SK-N-SH treated with all-trans-retinoic acid at 6 μM for 48 hours (cell line): Measurements from ENCODE around the gene PCSK5.

Experiments used
- CREB5 ChIP-seq: fragments of 250-450 bp; sonication (Bioruptor Pico); IDR thresholded peaks from 2 replicates; pipeline ENCODE4 v1.5.1; 2020; ENCODE audit warnings: low read depth, mild to moderate bottlenecking, moderate library complexity
- PPARA ChIP-seq: fragments of 250-450 bp; sonication (Bioruptor Pico); IDR thresholded peaks from 2 replicates; pipeline ENCODE4 v1.5.0; 2020; ENCODE audit warnings: mild to moderate bottlenecking, borderline replicate concordance
- RARB ChIP-seq: fragments of 250-450 bp; sonication (Bioruptor Pico); IDR thresholded peaks from 2 replicates; pipeline ENCODE4 v1.8.0; 2021; ENCODE audit warnings: mild to moderate bottlenecking, moderate library complexity
- ZC3H10 ChIP-seq: fragments of 250-450 bp; sonication (Bioruptor Pico); IDR thresholded peaks from 2 replicates; pipeline ENCODE4 v1.5.1; 2021; ENCODE audit warnings: mild to moderate bottlenecking, moderate library complexity
- ZFP30 ChIP-seq: fragments of 450-650 bp; formaldehyde crosslinking; IDR thresholded peaks from 2 replicates; pipeline ENCODE4 v1.5.0; 2022; ENCODE audit warnings: mild to moderate bottlenecking, moderate library complexity
- ZNF8 ChIP-seq: fragments of 450-650 bp; formaldehyde crosslinking; IDR thresholded peaks from 2 replicates; pipeline ENCODE4 v1.5.0; 2020; ENCODE audit warnings: mild to moderate bottlenecking, moderate library complexity

- TF ChIP-seq CREB5 (CRISPR knock-in tag) (no peak), RARB (CRISPR knock-in tag) (no peak), ZFP30 (CRISPR knock-in tag) (no peak), PPARA (CRISPR knock-in tag) (no peak), ZNF8 (CRISPR knock-in tag) (no peak), ZC3H10 (no peak)
These were observed 406.3 kb downstream of the PCSK5 start for GRCh38 chr9:76296561-76297310.
